ENCODE measurements around the gene TEKTIP1. TPM values are rescaled to one million over a fixed set of nuclear protein-coding genes. Genes with fewer than 3 reads are reported as not detected.
A peak's percentile ranks its signal among the peaks of the same experiment; 100 is the strongest.
"Not testable (repeated sequence)": the region's sequence is repeated elsewhere in the genome, so short reads cannot be mapped to it uniquely, and the experiment has no call there.

Gene TEKTIP1
- total and polyA plus RNA-seq, 9 donors: 0.49 to 5.2 (median 3.8) TPM

GRCh38 chr19:3557461-3558248 is 18.7 kb downstream of the TEKTIP1 start, which contains the start of gene MFSD12:
TSS of gene MFSD12 (minus strand) at chr19:3557586. CDS start at chr19:3557403, 183 bp downstream.
- H3K36me3 ChIP-seq (ENCODE audit: control insufficient read depth, insufficient read depth, low read length): no peaks in the 10 kb centered on the region
- H3K4me1 ChIP-seq (ENCODE audit: control insufficient read depth, insufficient read depth, low read length): peaks cover 18% of the 10 kb centered on the region
- DNase-seq: peak; percentile 97
- WGBS (ENCODE audit: insufficient coverage): under 1% methylated on average over 66 of the region's 81 CpGs
- H3K9me3 ChIP-seq (replicated peaks; ENCODE audit: control insufficient read depth, low read depth, low read length): no peaks in the 10 kb centered on the region
- no peaks in the 10 kb centered on the region for H3K27me3 ChIP-seq (ENCODE audit: control insufficient read depth, insufficient read depth, low read length)
- H3K27ac ChIP-seq (ENCODE audit: low read length): peak within 1 kb of the TSS; percentile 84
- peak within 1 kb of the TSS; percentile 85 for H3K4me3 ChIP-seq (ENCODE audit: low read length)

GRCh38 chr19:3563709-3564524 is 24.9 kb downstream of the TEKTIP1 start:
- Histone ChIP-seq H3K36me3 (ENCODE audit: control insufficient read depth, insufficient read depth, low read length) (no peaks in the 10 kb centered on the region), H3K9me3 (replicated peaks; ENCODE audit: control insufficient read depth, low read depth, low read length) (no peaks in the 10 kb centered on the region), H3K4me3 (ENCODE audit: low read length) (no peak overlapping the region), H3K27me3 (ENCODE audit: control insufficient read depth, insufficient read depth, low read length) (no peaks in the 10 kb centered on the region), H3K4me1 (ENCODE audit: control insufficient read depth, insufficient read depth, low read length) (no peaks in the 10 kb centered on the region), H3K27ac (ENCODE audit: low read length) (no peak overlapping the region)
- DNase-seq: no peak
- 76% methylated on average over 4 of the region's 17 CpGs for WGBS (ENCODE audit: insufficient coverage)

GRCh38 chr19:3565139-3565538 is 26.2 kb downstream of the TEKTIP1 start:
- Histone ChIP-seq H3K4me3 (ENCODE audit: low read length) (no peak overlapping the region), H3K36me3 (ENCODE audit: control insufficient read depth, insufficient read depth, low read length) (no peaks in the 10 kb centered on the region), H3K27ac (ENCODE audit: low read length) (no peak overlapping the region), H3K27me3 (ENCODE audit: control insufficient read depth, insufficient read depth, low read length) (no peaks in the 10 kb centered on the region), H3K9me3 (replicated peaks; ENCODE audit: control insufficient read depth, low read depth, low read length) (no peaks in the 10 kb centered on the region), H3K4me1 (ENCODE audit: control insufficient read depth, insufficient read depth, low read length) (no peaks in the 10 kb centered on the region)
- DNase-seq: no peak
- 72% methylated on average over 16 of the region's 19 CpGs for WGBS (ENCODE audit: insufficient coverage)

DNA sequence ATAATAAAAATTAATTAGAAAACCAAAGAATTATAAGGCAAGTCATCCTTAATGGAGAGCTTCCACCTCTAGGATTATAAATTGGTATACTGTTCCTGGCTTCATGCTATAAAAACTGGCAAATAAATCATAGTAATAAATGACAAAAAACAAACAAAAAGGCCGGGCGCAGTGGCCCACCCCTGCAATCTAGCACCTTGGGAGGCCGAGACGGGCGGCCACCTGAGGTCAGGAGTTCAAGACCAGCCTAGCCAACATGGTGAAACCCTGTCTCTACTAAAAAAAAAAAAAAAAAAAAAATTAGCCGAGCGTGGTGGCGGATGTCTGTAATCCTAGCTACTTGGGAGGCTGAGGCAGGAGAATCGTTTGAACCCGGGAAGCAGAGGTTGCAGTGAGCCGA is 31.1 kb downstream of the TEKTIP1 start:
- not testable (repeated sequence) for H3K27ac ChIP-seq (ENCODE audit: low read length); H3K36me3 ChIP-seq (ENCODE audit: control insufficient read depth, insufficient read depth, low read length); H3K4me3 ChIP-seq (ENCODE audit: low read length); DNase-seq; H3K9me3 ChIP-seq (replicated peaks; ENCODE audit: control insufficient read depth, low read depth, low read length); H3K27me3 ChIP-seq (ENCODE audit: control insufficient read depth, insufficient read depth, low read length)
- no CpG with 5 or more reads among the region's 11 CpGs for WGBS (ENCODE audit: insufficient coverage)
- H3K4me1 ChIP-seq (ENCODE audit: control insufficient read depth, insufficient read depth, low read length): peaks cover 16% of the 10 kb centered on the region

DNA sequence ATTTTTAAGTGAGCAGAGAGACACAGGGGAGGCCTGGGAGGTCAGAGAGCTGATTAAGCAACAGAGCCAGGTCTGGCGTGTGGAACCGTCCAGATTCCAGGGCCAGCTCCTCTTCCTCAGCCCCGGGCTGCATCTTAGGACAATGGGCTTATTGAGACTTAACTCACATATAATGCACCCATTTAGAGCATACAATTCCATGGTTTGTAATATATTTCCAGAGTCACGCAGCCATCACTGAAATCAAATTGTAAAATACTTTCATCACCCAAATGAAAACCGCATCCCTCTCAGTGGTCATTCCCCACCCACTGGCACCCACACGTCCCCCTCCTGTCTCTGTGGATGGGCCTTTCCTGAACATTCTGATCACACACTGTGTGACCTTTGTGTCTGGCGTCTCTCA is 31.6 kb downstream of the TEKTIP1 start:
- H3K36me3 ChIP-seq (ENCODE audit: control insufficient read depth, insufficient read depth, low read length): peaks cover 12% of the 10 kb centered on the region
- no peak overlapping the region for H3K27ac ChIP-seq (ENCODE audit: low read length)
- 90% methylated on average over 2 of the region's 7 CpGs for WGBS (ENCODE audit: insufficient coverage)
- no peaks in the 10 kb centered on the region for H3K27me3 ChIP-seq (ENCODE audit: control insufficient read depth, insufficient read depth, low read length)
- DNase-seq: no peak
- peaks cover 19% of the 10 kb centered on the region for H3K4me1 ChIP-seq (ENCODE audit: control insufficient read depth, insufficient read depth, low read length)
- no peaks in the 10 kb centered on the region for H3K9me3 ChIP-seq (replicated peaks; ENCODE audit: control insufficient read depth, low read depth, low read length)
- no peak overlapping the region for H3K4me3 ChIP-seq (ENCODE audit: low read length)

GRCh38 chr19:3572132-3572854 is 33.3 kb downstream of the TEKTIP1 start:
- H3K9me3 ChIP-seq (replicated peaks; ENCODE audit: control insufficient read depth, low read depth, low read length): no peaks in the 10 kb centered on the region
- H3K4me1 ChIP-seq (ENCODE audit: control insufficient read depth, insufficient read depth, low read length): peaks cover 30% of the 10 kb centered on the region
- peak overlapping the region; percentile 56 for H3K4me3 ChIP-seq (ENCODE audit: low read length)
- H3K27me3 ChIP-seq (ENCODE audit: control insufficient read depth, insufficient read depth, low read length): no peaks in the 10 kb centered on the region
- 2% methylated on average over 36 of the region's 48 CpGs for WGBS (ENCODE audit: insufficient coverage)
- peak; percentile 100 for DNase-seq
- peaks cover 12% of the 10 kb centered on the region for H3K36me3 ChIP-seq (ENCODE audit: control insufficient read depth, insufficient read depth, low read length)
- H3K27ac ChIP-seq (ENCODE audit: low read length): peak overlapping the region; percentile 29

GRCh38 chr19:3572855-3573161 is 33.8 kb downstream of the TEKTIP1 start, which contains the start of gene HMG20B:
TSS of gene HMG20B (plus strand) at chr19:3572944. CDS start at chr19:3573310, 366 bp downstream.
- WGBS (ENCODE audit: insufficient coverage): 0% methylated on average over 22 of the region's 30 CpGs
- Histone ChIP-seq H3K4me1 (ENCODE audit: control insufficient read depth, insufficient read depth, low read length) (peaks cover 30% of the 10 kb centered on the region), H3K27ac (ENCODE audit: low read length) (peak within 1 kb of the TSS; percentile 83), H3K36me3 (ENCODE audit: control insufficient read depth, insufficient read depth, low read length) (peaks cover 12% of the 10 kb centered on the region), H3K27me3 (ENCODE audit: control insufficient read depth, insufficient read depth, low read length) (no peaks in the 10 kb centered on the region), H3K4me3 (ENCODE audit: low read length) (peak within 1 kb of the TSS; percentile 86), H3K9me3 (replicated peaks; ENCODE audit: control insufficient read depth, low read depth, low read length) (no peaks in the 10 kb centered on the region)
- DNase-seq: no peak

- H3K9me3 ChIP-seq (replicated peaks; ENCODE audit: control insufficient read depth, low read depth, low read length): no peaks in the 10 kb centered on the region
- H3K36me3 ChIP-seq (ENCODE audit: control insufficient read depth, insufficient read depth, low read length): peaks cover 12% of the 10 kb centered on the region
- peak overlapping the region; percentile 83 for H3K27ac ChIP-seq (ENCODE audit: low read length)
- DNase-seq: peak; percentile 32
- under 1% methylated on average over 55 of the region's 60 CpGs for WGBS (ENCODE audit: insufficient coverage)
- peak overlapping the region; percentile 86 for H3K4me3 ChIP-seq (ENCODE audit: low read length)
- no peaks in the 10 kb centered on the region for H3K27me3 ChIP-seq (ENCODE audit: control insufficient read depth, insufficient read depth, low read length)
- peaks cover 30% of the 10 kb centered on the region for H3K4me1 ChIP-seq (ENCODE audit: control insufficient read depth, insufficient read depth, low read length)
Observed at GRCh38 chr19:3573162-3573857, 34.3 kb downstream of the TEKTIP1 start.

GRCh38 chr19:3573858-3574637 is 35.1 kb downstream of the TEKTIP1 start:
- no peaks in the 10 kb centered on the region for H3K27me3 ChIP-seq (ENCODE audit: control insufficient read depth, insufficient read depth, low read length)
- H3K36me3 ChIP-seq (ENCODE audit: control insufficient read depth, insufficient read depth, low read length): peaks cover 12% of the 10 kb centered on the region
- peak; percentile 86 for DNase-seq
- 43% methylated on average over 48 of the region's 55 CpGs for WGBS (ENCODE audit: insufficient coverage)
- peak overlapping the region; percentile 86 for H3K4me3 ChIP-seq (ENCODE audit: low read length)
- H3K27ac ChIP-seq (ENCODE audit: low read length): no peak overlapping the region
- H3K9me3 ChIP-seq (replicated peaks; ENCODE audit: control insufficient read depth, low read depth, low read length): no peaks in the 10 kb centered on the region
- H3K4me1 ChIP-seq (ENCODE audit: control insufficient read depth, insufficient read depth, low read length): peaks cover 30% of the 10 kb centered on the region
